GM21381 (cell line): ENCODE data around the gene VPS52.

ENCODE experiments used
- ATAC-seq: cut with Tn5 transposase; IDR thresholded peaks from one replicate; pipeline ENCODE4 v1.9.1; 2021; ENCODE audit warnings: mild to moderate bottlenecking, moderate library complexity; ENCODE audit not compliant: unreplicated experiment

The VPS52 gene

DNA sequence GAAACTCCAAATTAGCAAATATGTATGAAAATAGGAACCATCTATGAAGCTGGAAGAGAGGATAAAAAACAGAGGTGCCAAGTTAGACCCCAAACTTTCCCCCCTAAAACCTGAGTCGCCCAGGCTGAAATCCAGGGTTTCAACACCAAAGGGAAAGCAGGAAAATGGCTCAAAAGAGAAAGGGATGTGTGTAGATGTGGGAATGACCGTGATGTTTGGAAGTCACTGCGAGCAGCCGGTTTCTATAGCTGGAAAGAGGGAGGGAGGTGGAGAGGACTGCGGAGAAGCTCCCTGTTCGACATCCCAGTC lies 58.9 kb downstream of the VPS52 start:
- no peak for ATAC-seq

GRCh38 chr6:33211666-33212422 lies 59.8 kb downstream of the VPS52 start:
- no peak for ATAC-seq

DNA sequence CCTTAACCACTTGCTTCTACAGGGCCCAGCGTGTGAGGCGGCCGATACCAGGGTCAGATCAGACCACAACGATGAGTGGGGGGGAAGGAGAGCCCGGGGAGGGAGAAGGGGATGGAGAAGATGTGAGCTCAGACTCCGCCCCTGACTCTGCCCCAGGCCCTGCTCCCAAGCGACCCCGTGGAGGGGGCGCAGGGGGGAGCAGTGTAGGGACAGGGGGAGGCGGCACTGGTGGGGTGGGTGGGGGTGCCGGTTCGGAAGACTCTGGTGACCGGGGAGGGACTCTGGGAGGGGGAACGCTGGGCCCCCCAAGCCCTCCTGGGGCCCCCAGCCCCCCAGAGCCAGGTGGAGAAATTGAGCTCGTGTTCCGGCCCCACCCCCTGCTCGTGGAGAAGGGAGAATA lies 60.5 kb downstream of the VPS52 start:
- ATAC-seq = no peak

- no peak for ATAC-seq
Observed at GRCh38 chr6:33209856-33210255, 61.8 kb downstream of the VPS52 start.

- ATAC-seq = no peak
Observed at GRCh38 chr6:33208091-33208967, 63.3 kb downstream of the VPS52 start, which contains the start of gene RING1. RING1 (plus strand) TSS chr6:33208500; CDS start chr6:33208823, 323 bp downstream.

GRCh38 chr6:33207552-33208090 lies 64.1 kb downstream of the VPS52 start:
- ATAC-seq = no peak

- no peak for ATAC-seq
Observed at GRCh38 chr6:33206864-33207551, 64.7 kb downstream of the VPS52 start.

- no peak for ATAC-seq
Observed at GRCh38 chr6:33206027-33206863, 65.4 kb downstream of the VPS52 start.

GRCh38 chr6:33205191-33206026 lies 66.3 kb downstream of the VPS52 start:
- ATAC-seq = no peak

DNA sequence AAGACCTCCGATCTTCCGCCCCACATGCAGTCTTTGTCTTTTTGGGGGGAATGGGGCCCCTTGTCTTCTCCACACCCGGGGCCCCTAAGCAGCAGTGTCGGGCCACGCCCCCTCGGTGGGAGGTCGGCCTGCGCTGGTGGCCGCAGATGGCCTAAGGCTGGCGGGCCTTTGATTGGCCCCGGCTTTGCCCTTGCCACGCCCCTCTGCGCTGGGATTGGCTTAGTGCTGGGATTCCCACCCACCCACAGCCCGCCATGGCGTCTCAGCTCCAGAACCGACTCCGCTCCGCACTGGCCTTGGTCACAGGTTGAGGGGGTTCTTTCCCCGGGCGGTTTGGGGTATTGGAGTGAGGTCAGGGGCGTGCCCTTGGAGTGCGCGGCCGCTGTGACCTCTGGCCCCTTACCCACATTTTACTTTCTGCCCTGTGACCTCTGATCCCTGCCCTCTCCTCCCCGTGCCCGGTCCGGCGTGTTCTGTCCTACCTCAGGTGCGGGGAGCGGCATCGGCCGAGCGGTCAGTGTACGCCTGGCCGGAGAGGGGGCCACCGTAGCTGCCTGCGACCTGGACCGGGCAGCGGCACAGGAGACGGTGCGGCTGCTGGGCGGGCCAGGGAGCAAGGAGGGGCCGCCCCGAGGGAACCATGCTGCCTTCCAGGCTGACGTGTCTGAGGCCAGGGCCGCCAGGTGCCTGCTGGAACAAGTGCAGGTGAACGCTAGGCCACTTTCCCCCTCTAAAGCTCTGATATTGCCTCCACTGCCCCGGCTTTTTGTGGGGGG lies 67.1 kb downstream of the VPS52 start, which contains the start of gene HSD17B8:
HSD17B8 (plus strand) TSS at position 241 of the 776 bp plus-strand sequence; CDS start at position 255, 14 bp downstream.
- ATAC-seq = peak; percentile 41

DNA sequence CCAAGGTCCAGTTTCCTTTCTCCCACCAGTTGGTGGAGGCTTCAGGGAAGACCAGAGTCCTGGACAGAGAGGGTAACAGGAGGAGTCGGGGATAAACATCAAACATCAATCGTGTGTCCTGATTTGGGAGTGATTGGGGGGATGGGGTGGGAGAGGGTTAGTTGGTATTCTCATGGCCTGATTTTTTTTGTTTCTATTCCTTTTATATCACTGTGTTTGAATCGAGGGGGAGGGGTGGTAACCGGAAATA lies 67.6 kb downstream of the VPS52 start:
- no peak for ATAC-seq

GRCh38 chr6:33203443-33204164 lies 68.1 kb downstream of the VPS52 start:
- ATAC-seq = no peak

GRCh38 chr6:33202799-33203198 lies 68.9 kb downstream of the VPS52 start:
- ATAC-seq = no peak

GRCh38 chr6:33201935-33202334 lies 69.7 kb downstream of the VPS52 start:
- no peak for ATAC-seq

DNA sequence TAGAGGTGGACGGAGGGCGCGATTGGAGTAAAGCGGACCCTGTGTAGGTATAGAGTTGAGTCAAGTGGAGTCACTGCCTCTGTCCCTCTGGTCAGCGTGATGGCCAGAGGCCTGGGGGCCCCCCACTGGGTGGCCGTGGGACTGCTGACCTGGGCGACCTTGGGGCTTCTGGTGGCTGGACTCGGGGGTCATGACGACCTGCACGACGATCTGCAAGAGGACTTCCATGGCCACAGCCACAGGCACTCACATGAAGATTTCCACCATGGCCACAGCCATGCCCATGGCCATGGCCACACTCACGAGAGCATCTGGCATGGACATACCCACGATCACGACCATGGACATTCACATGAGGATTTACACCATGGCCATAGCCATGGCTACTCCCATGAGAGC lies 70.5 kb downstream of the VPS52 start:
- no peak for ATAC-seq
